Inferior parietal cortex (tissue), 1 donor: ENCODE results near the gene DMRTB1.
"Not testable (repeated sequence)": the region's sequence is repeated elsewhere in the genome, so short reads cannot be mapped to it uniquely, and the experiment has no call there.

Experiments
- DNase-seq: peaks from one replicate; pipeline ENCODE4 v3.0.0-alpha.2; 2016; ENCODE audit errors: extremely low spot score

DMRTB1 gene

DNA sequence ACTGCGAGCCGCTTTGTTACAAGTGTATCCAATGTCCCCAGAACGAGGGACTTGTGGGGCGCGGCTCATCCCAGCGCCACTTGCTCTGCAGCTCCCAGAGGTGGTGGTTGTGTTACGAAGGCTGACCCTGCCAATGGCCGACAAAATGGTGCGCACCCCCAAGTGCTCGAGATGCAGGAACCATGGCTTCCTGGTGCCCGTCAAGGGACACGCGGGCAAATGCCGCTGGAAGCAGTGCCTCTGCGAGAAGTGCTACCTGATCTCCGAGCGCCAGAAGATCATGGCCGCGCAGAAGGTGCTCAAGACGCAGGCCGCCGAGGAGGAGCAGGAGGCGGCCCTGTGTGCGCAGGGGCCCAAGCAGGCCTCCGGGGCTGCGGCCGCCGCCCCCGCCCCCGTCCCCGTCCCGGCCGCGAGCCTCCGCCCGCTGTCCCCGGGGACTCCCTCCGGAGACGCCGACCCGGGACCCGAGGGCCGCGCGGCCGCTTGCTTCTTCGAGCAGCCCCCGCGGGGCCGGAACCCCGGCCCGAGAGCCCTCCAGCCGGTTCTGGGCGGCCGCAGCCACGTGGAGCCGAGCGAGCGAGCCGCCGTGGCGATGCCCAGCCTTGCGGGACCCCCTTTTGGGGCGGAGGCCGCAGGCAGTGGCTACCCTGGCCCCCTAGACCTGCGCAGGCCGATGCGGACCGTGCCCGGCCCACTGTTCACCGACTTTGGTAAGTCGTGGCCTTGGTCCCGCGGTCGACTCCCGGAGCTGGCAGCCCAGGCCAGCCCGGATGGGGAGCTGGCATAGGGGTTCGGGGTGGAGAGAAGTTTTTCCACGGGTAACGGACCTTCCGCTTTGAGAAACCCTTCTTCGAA is at the start of gene DMRTB1:
TSS of gene DMRTB1 (plus strand) at position 79 of the 855 bp plus-strand sequence. CDS start at position 134, 55 bp downstream.
- DNase-seq: no peak

- no peak for DNase-seq
Observed at GRCh38 chr1:53409695-53410094, 49.5 kb upstream of the DMRTB1 start.

DNA sequence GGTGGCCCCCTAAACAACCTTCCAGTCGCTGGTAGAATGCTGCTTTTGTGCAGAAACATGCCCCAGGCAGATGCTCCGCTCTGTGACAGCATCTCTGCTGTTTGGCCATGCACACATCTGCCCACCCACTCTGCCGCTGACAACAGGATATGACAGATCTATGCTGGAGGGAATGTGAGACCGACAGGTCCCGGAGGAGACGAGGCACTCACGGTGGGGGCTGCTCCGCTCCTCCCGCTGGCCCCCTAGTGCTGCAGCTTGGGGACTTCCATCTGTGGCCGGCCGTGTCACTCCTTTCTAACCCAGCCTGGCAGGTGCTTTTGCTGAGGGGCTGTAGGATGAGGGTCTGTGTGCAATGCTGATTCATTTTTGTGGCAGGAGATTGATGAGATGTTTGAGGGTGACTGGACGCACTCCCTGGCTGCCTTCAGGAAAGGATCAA is 49.1 kb upstream of the DMRTB1 start:
- no peak for DNase-seq

GRCh38 chr1:53410701-53411100 is 48.5 kb upstream of the DMRTB1 start:
- no peak for DNase-seq

DNA sequence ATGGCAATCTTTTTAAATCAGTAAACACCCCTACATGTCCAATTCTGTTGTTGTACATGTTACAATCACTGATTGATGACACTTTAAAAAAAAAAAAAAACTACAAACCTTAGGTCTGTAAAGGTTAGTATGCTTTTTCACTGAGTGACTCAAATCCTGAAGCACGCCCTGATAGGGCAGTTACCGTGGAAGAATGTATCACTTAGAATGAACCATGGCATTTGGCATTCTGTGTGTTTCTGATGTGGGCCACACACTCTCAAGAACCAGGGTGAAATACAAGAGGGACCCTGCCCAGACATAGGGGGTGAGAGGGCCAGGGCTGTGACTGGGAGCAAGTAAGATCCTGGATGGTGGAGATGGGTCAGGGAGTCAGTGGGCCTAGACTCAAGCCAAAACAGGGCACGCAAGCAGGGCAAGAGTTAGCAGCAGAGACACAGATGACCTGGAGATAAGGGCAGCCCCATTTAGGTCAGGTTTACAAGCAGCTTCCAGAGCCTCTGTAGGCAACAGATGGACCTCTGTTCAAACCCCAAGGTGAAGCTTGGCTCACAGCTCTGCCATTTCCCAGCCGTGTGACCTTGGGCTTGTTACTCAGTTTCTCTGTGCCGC is 47.6 kb upstream of the DMRTB1 start:
- no peak for DNase-seq

- DNase-seq: no peak
Observed at GRCh38 chr1:53412285-53413174, 46.7 kb upstream of the DMRTB1 start.

GRCh38 chr1:53413175-53414001 is 45.8 kb upstream of the DMRTB1 start:
- DNase-seq: peak; percentile 17

- no peak for DNase-seq
Observed at GRCh38 chr1:53414632-53415031, 44.6 kb upstream of the DMRTB1 start.

- DNase-seq: no peak
Observed at GRCh38 chr1:53415432-53415831, 43.8 kb upstream of the DMRTB1 start.

GRCh38 chr1:53416269-53416813 is 42.9 kb upstream of the DMRTB1 start:
- peak; percentile 19 for DNase-seq

DNA sequence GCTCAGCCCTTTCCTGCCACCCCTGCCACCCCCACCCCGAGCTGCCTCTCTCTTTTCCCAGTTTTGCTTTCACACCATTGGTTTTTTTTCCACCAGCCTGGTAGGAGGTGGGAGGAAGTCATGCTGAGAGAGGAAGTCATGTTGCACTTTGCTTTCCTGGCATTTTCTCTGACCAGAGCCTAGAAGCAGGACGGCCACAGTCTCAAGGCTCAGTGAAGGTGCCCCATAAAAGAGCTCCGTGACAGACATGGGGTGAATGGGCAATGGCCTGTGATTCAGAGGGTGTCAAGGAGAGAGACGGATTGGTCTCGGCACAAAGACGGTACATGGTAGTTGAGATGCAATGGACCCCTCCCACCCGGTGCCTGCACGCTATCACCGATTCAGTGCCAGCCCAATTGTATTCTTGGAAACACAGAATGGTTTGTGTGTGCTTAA is 42.1 kb upstream of the DMRTB1 start:
- no peak for DNase-seq

- no peak for DNase-seq
Observed at GRCh38 chr1:53419034-53419433, 40.2 kb upstream of the DMRTB1 start.

DNA sequence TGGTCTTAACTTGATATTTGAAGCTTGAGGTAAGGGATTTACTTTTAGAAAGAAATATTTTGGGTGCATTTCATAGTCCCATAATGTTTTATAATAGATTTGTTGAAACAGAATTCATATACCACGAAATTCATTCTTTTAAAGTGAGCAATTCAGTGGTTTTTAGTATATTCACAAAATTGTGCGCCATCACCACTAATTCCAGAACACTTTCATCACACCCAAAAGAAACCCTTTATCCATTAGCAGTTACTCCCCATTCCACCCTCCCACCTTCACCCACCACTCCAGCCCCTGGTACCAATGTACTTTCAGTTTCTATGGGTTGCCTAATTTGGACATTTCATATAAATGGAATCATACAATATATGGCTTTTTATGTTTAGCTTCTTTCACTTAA is 38.9 kb upstream of the DMRTB1 start:
- no peak for DNase-seq

DNA sequence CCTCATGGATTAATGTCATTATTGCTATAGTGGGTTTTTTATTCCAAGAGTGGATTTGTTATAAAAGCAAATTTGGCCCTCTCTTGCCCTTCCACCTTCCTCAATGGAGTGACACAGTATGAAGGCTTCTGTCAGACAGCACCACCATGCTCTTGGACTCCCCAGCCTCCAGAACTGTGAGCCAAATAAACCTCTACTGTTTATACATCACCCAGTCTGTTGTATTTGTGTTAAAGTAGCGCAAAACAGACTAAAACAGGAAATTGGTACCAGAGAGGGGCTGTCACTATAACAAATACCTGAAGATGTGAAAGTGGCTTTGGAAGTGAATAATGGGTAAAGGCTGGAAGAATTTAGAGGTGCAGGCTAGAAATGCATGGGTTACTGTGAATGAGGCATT is 38.0 kb upstream of the DMRTB1 start:
- no peak for DNase-seq

GRCh38 chr1:53430261-53430660 is 28.9 kb upstream of the DMRTB1 start:
- DNase-seq: no peak

- DNase-seq: no peak
Observed at GRCh38 chr1:53430779-53431178, 28.4 kb upstream of the DMRTB1 start.

DNA sequence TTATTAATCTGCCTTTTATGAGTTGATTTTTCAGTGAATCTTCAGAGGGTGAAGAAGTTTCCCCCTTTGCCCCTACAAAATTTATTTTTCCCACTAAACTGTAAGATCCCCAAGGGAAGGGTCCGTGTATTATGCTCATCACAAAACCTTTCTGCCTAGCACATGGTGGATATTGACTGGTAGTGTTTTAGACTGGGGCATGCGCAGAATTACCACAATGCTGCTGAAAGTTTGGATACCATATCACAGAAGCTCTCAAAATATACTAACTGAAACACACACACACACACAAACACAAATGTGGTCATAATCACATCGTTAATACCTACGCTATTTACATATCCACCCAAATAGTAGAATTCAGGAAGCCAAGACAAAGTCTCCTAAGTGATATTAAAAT is 28.0 kb upstream of the DMRTB1 start:
- no peak for DNase-seq

DNA sequence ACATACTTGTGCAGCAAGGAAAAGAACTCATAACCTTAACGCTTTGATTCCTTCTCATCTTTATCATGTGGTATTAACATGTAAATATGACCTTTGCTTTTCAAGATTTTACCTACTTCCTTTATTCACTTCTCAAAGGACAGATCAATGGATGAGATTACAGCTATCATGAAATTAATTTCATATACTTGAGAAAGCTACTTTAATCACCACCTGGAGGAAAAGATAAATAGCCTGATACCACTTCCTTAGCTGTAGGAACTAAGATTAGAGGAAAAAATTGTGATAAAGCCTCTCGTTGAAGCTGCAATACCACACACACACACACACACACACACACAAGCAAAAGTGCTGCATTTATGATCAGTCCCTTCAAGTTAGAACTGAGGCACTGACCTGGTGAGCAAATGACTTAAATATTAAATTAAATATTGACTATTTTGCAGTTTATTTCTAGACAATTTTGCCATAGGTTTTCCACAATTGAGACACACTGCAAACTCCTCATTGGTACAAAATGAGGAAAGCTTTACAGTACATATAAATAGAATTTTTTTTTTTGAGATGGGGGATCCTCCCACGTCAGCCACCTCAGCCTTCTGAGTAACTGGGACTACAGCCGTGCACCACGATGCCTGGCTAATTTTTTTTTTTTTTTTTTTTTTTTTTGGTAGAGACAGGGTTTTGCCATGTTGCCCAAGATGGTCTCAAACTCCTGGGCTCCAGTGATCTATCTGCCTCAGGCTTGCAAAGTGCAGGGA is 27.2 kb upstream of the DMRTB1 start:
- DNase-seq: no peak

DNA sequence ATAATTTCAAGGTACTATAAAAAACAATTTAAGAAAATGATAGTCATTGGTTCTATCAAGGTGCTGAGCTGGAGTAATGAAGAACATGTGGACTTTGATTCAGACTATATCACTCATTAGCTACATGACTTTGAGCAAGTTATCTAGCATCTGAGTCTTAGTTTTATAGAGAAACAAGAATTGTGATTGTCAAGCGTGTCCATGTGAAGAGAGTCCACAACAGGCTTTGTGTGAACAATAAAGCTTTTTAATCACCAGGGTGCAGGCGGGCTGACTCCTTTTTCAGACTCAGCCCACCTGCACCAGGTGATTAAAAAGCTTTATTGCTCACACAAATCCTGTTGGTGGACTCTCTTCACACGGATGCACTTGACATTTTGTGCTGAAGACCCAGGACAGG is 26.6 kb upstream of the DMRTB1 start:
- no peak for DNase-seq

GRCh38 chr1:53434405-53435007 is 24.7 kb upstream of the DMRTB1 start:
- not testable (repeated sequence) for DNase-seq
